Measurements from ENCODE around the gene ANKRD33. TPM values are rescaled to one million over a fixed set of nuclear protein-coding genes. Genes with fewer than 3 reads are reported as not detected.

The ANKRD33 gene
- polyA plus RNA-seq, 1 experiment, result not detected

DNA sequence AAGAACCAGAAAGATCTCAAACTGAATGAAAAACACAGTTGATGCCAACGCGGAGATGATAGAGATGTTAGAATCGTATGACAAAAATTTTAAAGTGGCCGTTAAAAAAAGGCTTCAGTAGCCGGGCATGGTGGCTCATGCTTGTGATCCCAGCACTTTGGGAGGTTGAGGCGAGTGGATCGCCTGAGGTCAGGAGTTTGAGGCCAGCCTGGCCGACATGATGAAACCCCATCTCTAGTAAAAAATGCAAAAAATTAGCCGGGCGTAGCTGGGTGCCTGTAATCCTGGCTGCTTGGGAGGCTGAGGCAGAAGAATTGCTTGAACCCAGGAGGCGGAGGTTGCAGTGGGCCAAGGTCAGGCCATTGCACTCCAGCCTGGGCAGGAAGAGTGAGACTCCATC lies 14.0 kb downstream of the ANKRD33 start:
- H3K36me3 ChIP-seq (ENCODE audit: control insufficient read depth, insufficient read depth, low read length), result no peaks in the 10 kb centered on the region
- no peaks in the 10 kb centered on the region for H3K27me3 ChIP-seq (ENCODE audit: control insufficient read depth, insufficient read depth, low read length)
- TF ChIP-seq, protein P1, sequence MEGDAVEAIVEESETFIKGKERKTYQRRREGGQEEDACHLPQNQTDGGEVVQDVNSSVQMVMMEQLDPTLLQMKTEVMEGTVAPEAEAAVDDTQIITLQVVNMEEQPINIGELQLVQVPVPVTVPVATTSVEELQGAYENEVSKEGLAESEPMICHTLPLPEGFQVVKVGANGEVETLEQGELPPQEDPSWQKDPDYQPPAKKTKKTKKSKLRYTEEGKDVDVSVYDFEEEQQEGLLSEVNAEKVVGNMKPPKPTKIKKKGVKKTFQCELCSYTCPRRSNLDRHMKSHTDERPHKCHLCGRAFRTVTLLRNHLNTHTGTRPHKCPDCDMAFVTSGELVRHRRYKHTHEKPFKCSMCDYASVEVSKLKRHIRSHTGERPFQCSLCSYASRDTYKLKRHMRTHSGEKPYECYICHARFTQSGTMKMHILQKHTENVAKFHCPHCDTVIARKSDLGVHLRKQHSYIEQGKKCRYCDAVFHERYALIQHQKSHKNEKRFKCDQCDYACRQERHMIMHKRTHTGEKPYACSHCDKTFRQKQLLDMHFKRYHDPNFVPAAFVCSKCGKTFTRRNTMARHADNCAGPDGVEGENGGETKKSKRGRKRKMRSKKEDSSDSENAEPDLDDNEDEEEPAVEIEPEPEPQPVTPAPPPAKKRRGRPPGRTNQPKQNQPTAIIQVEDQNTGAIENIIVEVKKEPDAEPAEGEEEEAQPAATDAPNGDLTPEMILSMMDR (IDR thresholded peaks at IDR 0.05; ENCODE audit: insufficient read depth, low read depth, low read length), result no peak
- DNase-seq (ENCODE audit: low read depth), result no peak
- CTCF ChIA-PET, result interaction anchor here (0.6 to 1.3 kb wide), 4 partner anchors 21 to 915 kb away, joined by 3 read pairs; no protein-coding TSS in a partner anchor
- H3K4me3 ChIP-seq (ENCODE audit: low read depth, low read length), result no peak overlapping the region
- POLR2A ChIA-PET, result no interaction called here

DNA sequence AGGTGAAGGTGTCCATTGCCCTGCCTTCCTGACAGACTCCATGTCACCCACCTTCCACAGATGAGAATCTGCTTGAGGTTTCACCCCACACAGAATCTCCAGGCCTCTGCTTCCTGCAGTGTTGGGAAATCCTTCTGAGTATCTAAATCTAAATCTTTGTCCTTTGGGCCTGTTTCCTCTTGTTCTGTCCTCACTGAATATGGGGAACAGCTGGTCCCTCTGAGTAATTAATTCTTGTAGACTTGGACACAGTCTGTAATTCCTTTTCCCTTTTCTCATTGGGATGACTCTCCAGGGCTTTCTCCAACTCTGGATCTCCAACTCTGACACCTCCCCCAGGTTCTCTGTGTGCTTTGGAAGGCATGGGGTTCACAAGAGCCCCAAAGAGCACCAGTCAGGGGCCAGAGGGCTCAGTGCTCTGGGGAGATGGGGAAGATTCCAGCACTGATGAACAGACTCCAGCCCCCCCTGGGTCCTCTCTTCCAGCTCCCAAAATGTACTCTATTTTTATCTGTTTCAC lies 17.1 kb downstream of the ANKRD33 start:
- H3K4me3 ChIP-seq (ENCODE audit: low read depth, low read length), result no peak overlapping the region
- no peaks in the 10 kb centered on the region for H3K36me3 ChIP-seq (ENCODE audit: control insufficient read depth, insufficient read depth, low read length)
- H3K27me3 ChIP-seq (ENCODE audit: control insufficient read depth, insufficient read depth, low read length), result no peaks in the 10 kb centered on the region
- POLR2A ChIA-PET, result interaction anchor here (0.7 kb wide), 1 partner anchor 99 kb away, joined by 4 read pairs; no protein-coding TSS in a partner anchor
- peak; percentile 42 for DNase-seq (ENCODE audit: low read depth)
- CTCF ChIA-PET, result interaction anchor here (1.2 to 12.8 kb wide), 7 partner anchors 7 to 121 kb away, joined by 4 to 165 read pairs (median 7); partner anchors contain the start of gene ANKRD33
- TF ChIP-seq, protein P1 (IDR thresholded peaks at IDR 0.05; ENCODE audit: insufficient read depth, low read depth, low read length), result no peak

DNA sequence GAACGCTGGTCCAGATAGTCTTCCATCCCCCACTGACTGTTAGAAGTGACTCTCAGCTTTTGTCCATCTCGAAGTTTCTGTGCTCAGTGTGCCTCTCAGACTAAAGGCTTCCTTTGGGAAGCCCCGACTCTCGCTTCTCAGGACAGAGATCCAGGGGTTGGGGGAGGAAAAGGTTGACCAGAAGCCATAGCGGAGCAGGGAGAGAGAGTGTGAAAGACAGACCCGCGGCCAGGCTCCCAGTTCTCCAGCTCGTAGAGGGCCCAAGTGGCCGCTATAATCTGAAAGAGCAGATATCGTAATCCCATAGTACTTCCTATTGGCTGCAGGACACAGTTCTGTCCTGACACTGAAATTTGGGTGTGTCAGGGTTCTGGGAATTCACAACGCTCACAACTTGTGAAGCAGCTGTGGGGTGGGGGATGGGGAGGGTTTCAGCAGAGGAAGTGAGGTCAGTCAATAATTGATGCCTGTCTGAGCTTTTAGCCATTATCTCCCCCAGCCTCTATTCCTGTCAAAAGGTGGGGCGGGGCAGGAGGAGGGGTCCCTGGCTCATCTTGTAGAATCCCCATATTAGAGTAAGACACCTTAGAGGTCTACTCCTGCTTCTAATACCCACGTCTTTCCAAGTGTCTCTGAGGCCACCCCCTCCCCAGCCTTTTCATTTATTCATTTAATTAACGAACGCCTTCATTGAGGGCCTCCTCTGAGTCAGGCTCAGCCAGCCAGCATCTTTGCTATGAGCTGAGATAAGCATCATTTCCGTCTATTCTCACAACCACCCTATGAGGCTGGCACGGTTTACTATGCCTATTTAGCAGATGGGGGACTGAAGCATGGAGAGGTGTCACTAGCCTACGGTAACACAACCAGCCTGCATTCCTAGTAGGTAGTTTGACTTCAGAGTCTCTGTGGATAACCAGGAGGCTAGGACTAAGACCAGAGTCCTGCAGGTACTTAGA lies 17.8 kb downstream of the ANKRD33 start:
- no peak for DNase-seq (ENCODE audit: low read depth)

DNA sequence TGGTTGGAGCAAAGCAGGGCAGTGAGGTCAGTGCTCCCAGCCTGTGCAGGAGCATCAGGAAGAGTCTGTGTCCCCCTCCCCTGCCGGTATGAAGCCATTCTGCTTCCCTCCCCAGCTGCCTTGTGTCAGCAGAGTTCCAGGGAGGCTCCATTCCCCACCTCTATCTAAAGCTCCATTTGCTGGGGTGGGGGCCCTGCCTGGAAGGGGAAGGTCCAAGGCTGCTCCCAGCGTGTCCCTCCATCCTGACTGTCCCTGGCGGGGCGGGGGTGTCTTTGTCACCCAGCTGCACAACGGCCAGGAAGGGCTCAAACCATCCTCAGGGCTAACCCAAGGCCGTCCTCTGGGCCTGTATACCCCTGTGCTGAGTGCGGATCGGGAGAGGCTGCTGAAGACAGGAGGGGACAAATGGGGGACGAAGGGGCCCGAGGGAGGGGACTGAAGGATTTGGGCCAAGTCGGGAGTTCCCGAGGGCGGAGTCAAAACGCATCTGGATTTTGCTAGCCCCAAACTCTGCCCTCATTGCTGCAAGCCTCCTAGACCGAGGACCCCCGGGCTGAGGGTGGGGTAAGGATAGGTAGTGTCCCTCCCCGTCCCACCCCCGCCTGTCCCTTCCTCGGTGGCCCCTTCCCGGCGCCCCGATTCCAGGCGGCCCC lies 18.7 kb downstream of the ANKRD33 start:
- no peak for DNase-seq (ENCODE audit: low read depth)
- H3K4me3 ChIP-seq (ENCODE audit: low read depth, low read length), result peak overlapping the region; percentile 36
- POLR2A ChIA-PET, result no interaction called here
- no peaks in the 10 kb centered on the region for H3K36me3 ChIP-seq (ENCODE audit: control insufficient read depth, insufficient read depth, low read length)
- CTCF ChIA-PET, result interaction anchor here (0.6 to 12.8 kb wide), 9 partner anchors 9 to 119 kb away, joined by 3 to 165 read pairs (median 8); no protein-coding TSS in a partner anchor
- no peaks in the 10 kb centered on the region for H3K27me3 ChIP-seq (ENCODE audit: control insufficient read depth, insufficient read depth, low read length)
- TF ChIP-seq, protein P1 (IDR thresholded peaks at IDR 0.05; ENCODE audit: insufficient read depth, low read depth, low read length), result no peak

More for the DNA sequence above, 17.8 kb downstream of the ANKRD33 start:
- TF ChIP-seq, protein P1 (IDR thresholded peaks at IDR 0.05; ENCODE audit: insufficient read depth, low read depth, low read length), result no peak
- Histone ChIP-seq H3K4me3 (ENCODE audit: low read depth, low read length) (no peak overlapping the region), H3K27me3 (ENCODE audit: control insufficient read depth, insufficient read depth, low read length) (no peaks in the 10 kb centered on the region), H3K36me3 (ENCODE audit: control insufficient read depth, insufficient read depth, low read length) (no peaks in the 10 kb centered on the region)
- CTCF ChIA-PET, result interaction anchor here (0.6 to 12.8 kb wide), 11 partner anchors 8 to 120 kb away, joined by 3 to 165 read pairs (median 4); partner anchors contain the start of gene ANKRD33
- POLR2A ChIA-PET, result interaction anchor here (0.7 kb wide), 1 partner anchor 98 kb away, joined by 4 read pairs; no protein-coding TSS in a partner anchor

All from BJ (cell line).